Kidney glomerular epithelial cell (primary cell): Measurements from ENCODE around the gene CCDC127.
"Not testable (repeated sequence)": the region's sequence is repeated elsewhere in the genome, so short reads cannot be mapped to it uniquely, and the experiment has no call there.

Experiments used
- DNase-seq: peaks from one replicate; lab custom pipeline; 2025; lab: John Stamatoyannopoulos, UW

CCDC127 gene

DNA sequence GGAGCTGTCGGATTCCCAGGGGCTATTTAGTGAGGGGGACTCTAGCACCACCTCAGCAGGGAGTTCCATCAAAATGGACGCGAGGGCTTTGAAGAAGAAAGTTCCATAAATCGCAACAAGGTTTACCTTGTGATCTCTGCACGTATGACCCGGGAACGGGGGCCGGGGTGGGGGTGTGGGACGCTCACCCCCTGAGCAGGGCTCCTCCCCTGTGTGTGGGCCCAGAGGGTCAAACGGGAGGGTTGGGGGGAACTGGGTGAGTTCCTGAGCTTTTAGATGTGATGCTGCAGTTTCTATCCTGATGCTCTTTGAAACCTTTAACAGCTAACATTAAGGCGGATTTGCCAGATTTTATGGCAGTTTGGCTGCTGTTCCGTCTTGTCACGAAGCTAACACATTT is 45.5 kb downstream of the CCDC127 start:
- no peak for DNase-seq

GRCh38 chr5:171801-172331 is 46.1 kb downstream of the CCDC127 start:
- DNase-seq, result no peak

GRCh38 chr5:170971-171800 is 46.8 kb downstream of the CCDC127 start:
- no peak for DNase-seq

DNA sequence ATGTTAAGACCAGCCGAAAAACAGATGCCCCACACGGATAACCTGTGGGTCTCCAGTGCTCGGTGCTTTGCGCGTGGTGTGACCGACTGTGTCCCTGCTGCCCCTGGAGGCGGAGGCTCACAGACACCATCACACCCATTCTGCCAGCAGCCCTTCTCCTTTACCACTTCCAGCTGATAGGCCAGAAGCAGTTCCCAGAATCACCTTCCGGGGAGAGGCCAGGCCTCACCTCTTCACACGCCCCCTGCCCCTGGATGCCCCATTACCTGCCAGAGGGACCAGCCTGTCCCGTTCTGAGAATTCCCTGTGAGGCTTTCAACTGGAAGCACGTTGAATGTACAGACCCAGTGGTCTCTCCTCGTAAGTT is 48.2 kb downstream of the CCDC127 start:
- no peak for DNase-seq

- DNase-seq, result no peak
Measured at GRCh38 chr5:169071-169727, 48.8 kb downstream of the CCDC127 start.

DNA sequence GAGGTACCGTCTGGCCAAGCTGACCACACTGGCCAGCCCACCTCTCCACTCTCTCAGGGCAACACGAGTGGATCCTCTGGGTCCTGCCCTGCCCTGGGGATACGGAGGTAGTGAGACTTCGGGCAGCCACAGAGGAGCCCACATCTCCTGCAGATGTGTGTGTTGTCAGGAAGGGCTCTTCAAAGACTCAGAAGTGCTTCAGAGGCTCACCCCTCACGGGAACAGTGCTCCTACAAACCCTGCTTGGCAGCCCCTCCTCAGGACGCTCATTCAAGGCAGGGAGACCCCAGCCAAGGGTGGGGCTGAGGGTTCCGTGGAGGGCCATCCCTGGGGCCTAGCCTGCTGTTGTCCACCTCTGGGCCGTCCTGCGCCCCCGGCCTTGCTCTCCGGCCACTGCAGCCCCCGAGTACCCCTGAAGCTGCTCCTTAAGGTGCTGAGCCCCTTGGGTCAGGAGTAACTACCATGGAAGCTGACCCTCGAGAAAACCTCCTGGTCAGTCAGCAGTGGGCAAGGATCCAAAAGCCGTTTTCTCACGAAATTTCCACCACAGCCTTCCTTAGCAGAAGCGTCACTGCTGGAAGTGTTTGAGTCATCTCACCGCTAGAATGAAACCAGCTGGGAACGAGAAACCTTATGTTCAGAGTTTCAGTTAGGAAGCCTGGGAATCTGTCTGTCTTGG is 49.8 kb downstream of the CCDC127 start:
- DNase-seq, result no peak

- no peak for DNase-seq
Measured at GRCh38 chr5:167511-167910, 50.4 kb downstream of the CCDC127 start.

GRCh38 chr5:166441-167372 is 51.2 kb downstream of the CCDC127 start:
- no peak for DNase-seq

- DNase-seq, result not testable (repeated sequence)
Measured at GRCh38 chr5:164783-165182, 53.2 kb downstream of the CCDC127 start.

DNA sequence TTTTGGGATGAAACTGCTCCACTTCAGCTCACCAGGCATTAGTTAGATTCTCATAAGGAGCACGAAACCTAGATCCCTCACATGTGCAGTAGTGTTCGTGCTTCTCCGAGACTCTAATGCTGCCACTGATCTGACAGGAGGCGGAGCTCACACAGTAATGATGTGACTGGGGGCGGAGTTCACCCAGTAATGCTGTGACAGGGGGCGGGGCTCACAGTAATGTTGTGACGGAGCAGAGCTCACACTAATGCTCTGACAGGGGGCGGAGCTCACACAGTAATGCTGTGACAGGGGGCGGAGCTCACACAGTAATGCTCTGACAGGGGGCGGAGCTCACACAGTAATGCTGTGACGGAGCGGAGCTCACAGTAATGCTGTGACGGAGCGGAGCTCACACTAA is 53.7 kb downstream of the CCDC127 start:
- no peak for DNase-seq

GRCh38 chr5:163841-164240 is 54.1 kb downstream of the CCDC127 start:
- DNase-seq, result no peak

DNA sequence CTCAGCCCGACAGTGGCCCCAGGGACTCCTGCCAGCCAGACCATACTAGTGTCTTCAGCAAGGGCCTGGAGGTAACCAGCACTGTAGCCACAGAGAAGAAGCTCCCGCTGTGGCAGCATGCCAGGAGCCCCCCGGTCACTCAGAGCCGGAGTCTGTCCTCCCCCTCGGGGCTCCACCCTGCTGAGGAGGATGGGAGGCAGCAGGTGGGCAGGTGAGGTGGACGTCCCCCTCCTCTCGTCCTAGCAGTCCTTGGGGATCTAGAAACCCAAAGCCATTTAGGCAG is 54.7 kb downstream of the CCDC127 start:
- DNase-seq, result no peak

GRCh38 chr5:162565-163337 is 55.2 kb downstream of the CCDC127 start:
- no peak for DNase-seq

GRCh38 chr5:162190-162564 is 55.8 kb downstream of the CCDC127 start:
- no peak for DNase-seq

GRCh38 chr5:161803-162110 is 56.2 kb downstream of the CCDC127 start:
- no peak for DNase-seq

DNA sequence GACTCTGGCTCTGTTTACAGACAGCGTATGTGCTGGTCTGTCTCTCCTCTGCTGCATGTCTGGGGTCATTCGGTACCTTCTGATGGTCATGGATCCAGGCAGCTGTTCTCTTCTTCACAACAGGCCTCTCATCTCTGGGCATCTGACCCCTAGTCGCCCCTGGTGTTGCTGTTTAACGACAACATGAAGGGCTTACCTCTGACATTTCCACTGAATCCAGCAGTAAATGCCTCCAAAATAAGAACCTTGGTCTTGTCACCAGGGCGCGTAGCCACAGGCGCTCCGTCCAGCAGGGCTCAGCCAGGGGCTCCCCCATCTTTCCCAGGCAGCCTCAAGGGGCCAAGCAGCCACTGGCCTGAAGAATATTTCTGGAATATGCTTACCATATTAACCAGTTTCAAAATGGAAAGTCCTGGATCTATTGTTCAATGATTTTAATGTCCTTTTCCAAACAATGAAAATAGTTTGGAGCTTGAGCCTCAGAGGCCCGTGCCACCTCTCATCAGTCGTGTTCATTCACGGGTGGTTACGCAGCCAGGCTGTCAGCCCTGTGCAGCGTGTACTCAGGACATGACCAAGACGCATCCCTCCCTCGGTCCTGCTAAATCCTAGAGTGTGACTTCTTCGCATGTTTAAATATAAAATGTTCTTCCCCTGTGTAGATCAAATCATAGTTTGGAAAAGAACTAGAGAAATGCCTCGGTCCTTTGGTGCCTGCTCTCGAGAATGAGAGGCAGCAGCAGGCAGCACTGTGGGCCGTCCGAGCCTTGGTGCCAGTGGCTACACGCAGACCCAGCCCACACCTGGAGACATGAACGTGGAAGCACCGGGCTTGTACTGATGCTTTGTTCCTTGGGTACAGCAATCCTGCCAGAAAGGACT is 56.8 kb downstream of the CCDC127 start:
- DNase-seq, result no peak

DNA sequence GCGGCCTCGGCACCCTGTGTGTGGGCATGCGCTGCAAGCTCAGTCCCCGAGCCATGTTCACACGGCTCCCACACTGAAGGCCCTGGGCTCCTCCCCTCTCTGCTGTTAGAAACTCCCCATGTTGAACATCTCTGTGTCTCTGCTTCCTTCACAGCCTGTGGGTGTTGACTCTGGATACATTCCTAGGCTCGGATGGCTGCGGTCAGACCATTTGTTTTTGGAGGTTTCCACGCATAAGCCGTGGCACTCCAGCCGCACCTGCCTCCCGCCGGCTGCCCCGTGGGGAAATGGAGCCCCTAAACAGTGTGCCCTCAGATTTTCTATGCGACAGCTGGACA is 57.8 kb downstream of the CCDC127 start:
- no peak for DNase-seq

GRCh38 chr5:159448-160172 is 58.3 kb downstream of the CCDC127 start:
- DNase-seq, result no peak

- DNase-seq, result no peak
Measured at GRCh38 chr5:158807-159447, 59.0 kb downstream of the CCDC127 start.
